T-cell (primary cell): ENCODE measurements around the gene MLST8. TPM values are rescaled to one million over a fixed set of nuclear protein-coding genes. Genes with fewer than 3 reads are reported as not detected.

ENCODE experiments used
- ATAC-seq, 4 experiments: fragments of 200-7000 bp in 3 of 4; fragments of 150-1000 bp in 1 of 4; cut with Tn5 transposase; replicated peaks in 1 of 4; 1 replicate in 3 of 4; 2 replicates in 1 of 4; pipeline ENCODE4 v1.10.0; 2021; ENCODE audit warnings: moderate library complexity in 3 of 4, mild to moderate bottlenecking in 2 of 4, moderate number of reproducible peaks in 1 of 4
- CTCF ChIA-PET, 2 donors: fragments of 300-600 bp; sonication (Branson Sonifier 250); formaldehyde crosslinking; loops; one replicate each; lab custom pipeline; 2022; ENCODE audit warnings: antibody characterized with exemption in 2 of 2; lab: Charles Lee
- POLR2A ChIA-PET, 2 donors: fragments of 300-600 bp; sonication (Branson Sonifier 250); formaldehyde crosslinking; loops; one replicate each; lab custom pipeline; 2022; ENCODE audit warnings: antibody characterized with exemption in 2 of 2; lab: Charles Lee
- DNase-seq, 35 experiments: peaks; one replicate each; pipeline versions ENCODE4 v3.0.0 to v3.0.0-alpha.2; 2013 to 2023
- H3K27ac ChIP-seq: one replicate; pipeline ENCODE4 v1.5.1; 2013; ENCODE audit warnings: low read length
- H3K27me3 ChIP-seq, 2 experiments: replicated peaks in 1 of 2; 1 replicate in 1 of 2; 2 replicates in 1 of 2; pipeline versions ENCODE4 v1.6.1 to v1.7.0; 2013; ENCODE audit warnings: low read length in 1 of 2, mixed read lengths in 1 of 2; ENCODE audit not compliant: control insufficient read depth in 2 of 2, insufficient read depth in 2 of 2; ENCODE audit errors: extremely low read depth in 1 of 2
- H3K36me3 ChIP-seq, 2 donors: 1 replicate in 1 of 2; 2 replicates in 1 of 2; pipeline versions ENCODE4 v1.6.1 to v1.7.0; 2013; ENCODE audit warnings: low read length in 1 of 2; ENCODE audit not compliant: control insufficient read depth in 2 of 2, insufficient read depth in 1 of 2; ENCODE audit errors: extremely low read depth in 1 of 2
- H3K4me1 ChIP-seq, 2 experiments: 1 replicate in 1 of 2; 2 replicates in 1 of 2; pipeline versions ENCODE4 v1.6.1 to v1.7.0; 2013; ENCODE audit warnings: low read length in 2 of 2, mixed read lengths in 1 of 2; ENCODE audit not compliant: insufficient read depth in 2 of 2, control insufficient read depth in 1 of 2; ENCODE audit errors: extremely low read depth in 1 of 2
- H3K4me3 ChIP-seq, 2 donors: 1 replicate in 1 of 2; 2 replicates in 1 of 2; pipeline versions ENCODE4 v1.5.1 to v1.7.0; 2013; ENCODE audit warnings: mild to moderate bottlenecking in 2 of 2, low read length in 1 of 2, moderate library complexity in 1 of 2; ENCODE audit not compliant: control insufficient read depth in 1 of 2; ENCODE audit errors: extremely low read depth in 1 of 2
- H3K9me3 ChIP-seq: 2 replicates; pipeline ENCODE4 v1.7.0; 2013
- H3K27ac Mint-ChIP-seq, 2 donors: one replicate each; pipeline ENCODE4 v1.8.0; 2020 to 2021; ENCODE audit warnings: mild to moderate bottlenecking in 2 of 2, mixed read lengths in 2 of 2
- H3K27me3 Mint-ChIP-seq, 2 donors: one replicate each; pipeline ENCODE4 v1.8.0; 2021 to 2022; ENCODE audit warnings: mixed read lengths in 2 of 2
- H3K36me3 Mint-ChIP-seq: one replicate; pipeline ENCODE4 v1.8.0; 2021; ENCODE audit warnings: mixed read lengths
- H3K4me1 Mint-ChIP-seq, 3 donors: one replicate each; pipeline ENCODE4 v1.8.0; 2020 to 2022; ENCODE audit warnings: mixed read lengths in 3 of 3, mild to moderate bottlenecking in 1 of 3
- H3K4me3 Mint-ChIP-seq, 3 donors: one replicate each; pipeline ENCODE4 v1.8.0; 2020 to 2022; ENCODE audit warnings: mild to moderate bottlenecking in 3 of 3, mixed read lengths in 3 of 3, moderate library complexity in 3 of 3
- H3K9me3 Mint-ChIP-seq, 3 donors: one replicate each; pipeline ENCODE4 v1.8.0; 2020 to 2022; ENCODE audit warnings: mixed read lengths in 3 of 3
- WGBS: methylation state at CpG from one replicate; pipeline ENCODE4 v1.1.5; 2013; ENCODE audit warnings: missing lambda C conversion rate; ENCODE audit not compliant: insufficient coverage; 5-methylcytosine and 5-hydroxymethylcytosine counted together
- total RNA-seq, 35 experiments: library from RNA in 6 of 35; stranded (reverse) in 6 of 35; fragments of 120-200 nt in 1 of 35; gene quantifications; one replicate each; pipeline versions ENCODE4 v1.2.1 to v1.2.4 and lab custom pipeline; 2013 to 2026

Gene MLST8
- total RNA-seq, 5 donors from 2014 or later (not counting 1 experiment from before 2014, with no cell fraction given) = 26.2 to 32.5 (median 30.2) TPM

- no peak for ATAC-seq
These were observed 18.7 kb upstream of the MLST8 start for GRCh38 chr16:2186505-2186904.

GRCh38 chr16:2187212-2187611 lies 18.0 kb upstream of the MLST8 start:
- Histone ChIP-seq H3K9me3 (no peaks in the 10 kb centered on the region), H3K4me3 (no peak overlapping the region), H3K27ac (no peak overlapping the region), H3K4me1 (peaks cover 0 to 2% of the 10 kb centered on the region in 2 experiments), H3K36me3 (no peaks in the 10 kb centered on the region), H3K27me3 (peaks cover 0 to 4% of the 10 kb centered on the region in 2 experiments)
- H3K36me3 Mint-ChIP-seq = no peaks in the 10 kb centered on the region
- H3K4me1 Mint-ChIP-seq = no peaks in the 10 kb centered on the region
- DNase-seq (no peak), ATAC-seq (no peak)
- ChIA-PET CTCF (no interaction called here), POLR2A (no interaction called here)
- no peak overlapping the region for H3K27ac Mint-ChIP-seq
- 83% methylated on average over 15 of the region's 17 CpGs for WGBS
- H3K4me3 Mint-ChIP-seq = no peak overlapping the region
- H3K27me3 Mint-ChIP-seq = no peaks in the 10 kb centered on the region
- no peaks in the 10 kb centered on the region for H3K9me3 Mint-ChIP-seq

More at GRCh38 chr16:2186505-2186904, 18.7 kb upstream of the MLST8 start:
- Histone ChIP-seq H3K27ac (no peak overlapping the region), H3K27me3 (peaks cover 0 to 4% of the 10 kb centered on the region in 2 experiments), H3K9me3 (no peaks in the 10 kb centered on the region), H3K4me3 (no peak overlapping the region), H3K36me3 (no peaks in the 10 kb centered on the region), H3K4me1 (peaks cover 0 to 3% of the 10 kb centered on the region in 2 experiments)
- H3K27me3 Mint-ChIP-seq = no peaks in the 10 kb centered on the region
- DNase-seq = no peak
- ChIA-PET POLR2A (no interaction called here), CTCF (no interaction called here)
- 87% methylated on average over 17 of the region's 20 CpGs for WGBS
- no peak overlapping the region for H3K27ac Mint-ChIP-seq
- H3K36me3 Mint-ChIP-seq = no peaks in the 10 kb centered on the region
- H3K4me3 Mint-ChIP-seq = no peak overlapping the region
- no peaks in the 10 kb centered on the region for H3K9me3 Mint-ChIP-seq
- H3K4me1 Mint-ChIP-seq = peaks cover 0 to 1% (median 0%) of the 10 kb centered on the region in 3 donors

- Histone ChIP-seq H3K9me3 (no peaks in the 10 kb centered on the region), H3K4me3 (no peak overlapping the region), H3K4me1 (no peaks in the 10 kb centered on the region), H3K36me3 (no peaks in the 10 kb centered on the region), H3K27me3 (peaks cover 0 to 6% of the 10 kb centered on the region in 2 experiments), H3K27ac (no peak overlapping the region)
- H3K27ac Mint-ChIP-seq = no peak overlapping the region
- WGBS = 97% methylated on average over 4 of the region's 8 CpGs
- DNase-seq (no peak), ATAC-seq (no peak)
- ChIA-PET POLR2A (no interaction called here), CTCF (no interaction called here)
- H3K9me3 Mint-ChIP-seq = no peaks in the 10 kb centered on the region
- H3K36me3 Mint-ChIP-seq = no peaks in the 10 kb centered on the region
- no peak overlapping the region for H3K4me3 Mint-ChIP-seq
- no peaks in the 10 kb centered on the region for H3K27me3 Mint-ChIP-seq
- H3K4me1 Mint-ChIP-seq = no peaks in the 10 kb centered on the region
These were observed 16.9 kb upstream of the MLST8 start for GRCh38 chr16:2188395-2188794.

- no peak overlapping the region for H3K27ac ChIP-seq
- no peaks in the 10 kb centered on the region for H3K36me3 Mint-ChIP-seq
- no peaks in the 10 kb centered on the region for H3K9me3 Mint-ChIP-seq
- no peak overlapping the region for H3K4me3 ChIP-seq
- H3K4me3 Mint-ChIP-seq = no peak overlapping the region
- 93% methylated on average over 17 of the region's 25 CpGs for WGBS
- H3K27me3 Mint-ChIP-seq = peaks cover 0 to 3% of the 10 kb centered on the region in 2 donors
- no peak overlapping the region for H3K27ac Mint-ChIP-seq
- POLR2A ChIA-PET = no interaction called here
- H3K4me1 Mint-ChIP-seq = no peaks in the 10 kb centered on the region
- H3K36me3 ChIP-seq = no peaks in the 10 kb centered on the region
- no peaks in the 10 kb centered on the region for H3K9me3 ChIP-seq
- H3K4me1 ChIP-seq = no peaks in the 10 kb centered on the region
- ATAC-seq = no peak
- DNase-seq = no peak
- peaks cover 0 to 15% of the 10 kb centered on the region in 2 experiments for H3K27me3 ChIP-seq
- CTCF ChIA-PET = no interaction called here
These were observed 15.9 kb upstream of the MLST8 start for GRCh38 chr16:2189252-2189893.

GRCh38 chr16:2190002-2190658 lies 15.1 kb upstream of the MLST8 start:
- Mint-ChIP-seq H3K9me3 (no peaks in the 10 kb centered on the region), H3K4me1 (peaks cover 0 to 5% (median 4%) of the 10 kb centered on the region in 3 donors), H3K4me3 (no peak overlapping the region), H3K27me3 (peaks cover 5 to 8% of the 10 kb centered on the region in 2 donors), H3K27ac (no peak overlapping the region), H3K36me3 (no peaks in the 10 kb centered on the region)
- Histone ChIP-seq H3K27me3 (peaks cover 0 to 23% of the 10 kb centered on the region in 2 experiments), H3K4me3 (no peak overlapping the region), H3K4me1 (peaks cover 0 to 3% of the 10 kb centered on the region in 2 experiments), H3K9me3 (no peaks in the 10 kb centered on the region), H3K36me3 (no peaks in the 10 kb centered on the region), H3K27ac (no peak overlapping the region)
- ATAC-seq (no peak), DNase-seq (no peak)
- CTCF ChIA-PET = no interaction called here
- POLR2A ChIA-PET = interaction anchor here in 1 of 2 donors (0.7 kb wide), 1 partner anchor 251 kb away, joined by 5 read pairs; no protein-coding TSS in a partner anchor
- 83% methylated on average over 17 of the region's 24 CpGs for WGBS

- H3K4me3 Mint-ChIP-seq = no peak overlapping the region
- Histone ChIP-seq H3K36me3 (no peaks in the 10 kb centered on the region), H3K27ac (no peak overlapping the region), H3K27me3 (peaks cover 0 to 30% of the 10 kb centered on the region in 2 experiments), H3K4me1 (peaks cover 0 to 10% of the 10 kb centered on the region in 2 experiments), H3K9me3 (no peaks in the 10 kb centered on the region), H3K4me3 (no peak overlapping the region)
- no peak for ATAC-seq
- H3K9me3 Mint-ChIP-seq = no peaks in the 10 kb centered on the region
- WGBS = 81% methylated on average over 20 of the region's 25 CpGs
- peaks cover 0 to 8% (median 4%) of the 10 kb centered on the region in 3 donors for H3K4me1 Mint-ChIP-seq
- DNase-seq = no peak
- ChIA-PET CTCF (no interaction called here), POLR2A (interaction anchor here in 1 of 2 donors (0.7 kb wide), 1 partner anchor 250 kb away, joined by 5 read pairs; no protein-coding TSS in a partner anchor)
- H3K27me3 Mint-ChIP-seq = peaks cover 5 to 9% of the 10 kb centered on the region in 2 donors
- no peak overlapping the region for H3K27ac Mint-ChIP-seq
- no peaks in the 10 kb centered on the region for H3K36me3 Mint-ChIP-seq
These were observed 14.4 kb upstream of the MLST8 start for GRCh38 chr16:2190659-2191445.
